ENCODE measurements around the gene AATK. TPM values are rescaled to one million over a fixed set of nuclear protein-coding genes. Genes with fewer than 3 reads are reported as not detected.

Gene AATK
- total and polyA plus RNA-seq, 2 of the 13 experiments (the other 11 are each of a cell fraction or from before 2014, with no cell fraction given), result 2.9 to 8.4 TPM

- no peak for TF ChIP-seq CBX2 (IDR thresholded peaks at IDR 0.05; ENCODE audit: low read depth, low read length)
- no peak for TF ChIP-seq CBX2 (CRISPR knock-in tag; IDR thresholded peaks at IDR 0.05; ENCODE audit: low read depth)
- no peak for TF ChIP-seq KDM3A (CRISPR knock-in tag; IDR thresholded peaks at IDR 0.05; ENCODE audit: low read depth)
- TF ChIP-seq GMEB1 (CRISPR knock-in tag; IDR thresholded peaks at IDR 0.05; ENCODE audit: borderline replicate concordance), result no peak
- no peak for TF ChIP-seq WIZ (CRISPR knock-in tag; IDR thresholded peaks at IDR 0.05)
- TF ChIP-seq ZSCAN30 (CRISPR knock-in tag; IDR thresholded peaks at IDR 0.05), result no peak
- peak; percentile 64; the same call in 1 of the 2 replicates for TF ChIP-seq ZNF318 (CRISPR knock-in tag; IDR thresholded peaks at IDR 0.05)
- TF ChIP-seq CHD2 (IDR thresholded peaks at IDR 0.05; ENCODE audit: low read depth, low read length), result no peak
- TF ChIP-seq ZNF205 (CRISPR knock-in tag; IDR thresholded peaks at IDR 0.05), result no peak
- no peak for TF ChIP-seq MEIS2 (CRISPR knock-in tag; IDR thresholded peaks at IDR 0.05)
- no peak; the same call in 1 of the 2 replicates for TF ChIP-seq ZNF616 (CRISPR knock-in tag; IDR thresholded peaks at IDR 0.05; ENCODE audit: low read depth)
- no peak for TF ChIP-seq ZNF773 (CRISPR knock-in tag; IDR thresholded peaks at IDR 0.05; ENCODE audit: borderline replicate concordance)
- TF ChIP-seq NFE2L2 (IDR thresholded peaks at IDR 0.05; ENCODE audit: low read length), result no peak
- no peak for TF ChIP-seq NR2F6 (IDR thresholded peaks at IDR 0.05)
- TF ChIP-seq NR2F6 (CRISPR knock-in tag; IDR thresholded peaks at IDR 0.05), result peak; percentile 13; the same call in 1 of the 2 replicates
- TF ChIP-seq MBD4 (IDR thresholded peaks at IDR 0.05; ENCODE audit: borderline replicate concordance, low read length), result no peak
- no peak for TF ChIP-seq MXD4 (CRISPR knock-in tag; IDR thresholded peaks at IDR 0.05)
- no peak; the same call in 1 of the 2 replicates for TF ChIP-seq ZNF639 (CRISPR knock-in tag; conservative IDR thresholded peaks at IDR 0.05)
- TF ChIP-seq CEBPG (CRISPR knock-in tag; IDR thresholded peaks at IDR 0.05), result no peak
- TF ChIP-seq DRAP1 (CRISPR knock-in tag; IDR thresholded peaks at IDR 0.05), result peak; percentile 37; the same call in 1 of the 2 replicates
Measured at GRCh38 chr17:81164371-81165245, 1.4 kb downstream of the AATK start (continued).

Measured in HepG2 (cell line).